G401 (cell line): ENCODE data around the gene ENAH. TPM values are rescaled to one million over a fixed set of nuclear protein-coding genes. Genes with fewer than 3 reads are reported as not detected.

ENCODE experiments used
- DNase-seq: peaks from one replicate; pipeline ENCODE4 v3.0.0-alpha.2; 2015; ENCODE audit warnings: low spot score
- in situ Hi-C: cut with HindIII; loops from 2 replicates; pipeline ENCODE4 v1.10.0; 2016; ENCODE audit warnings: low sequenced_read_pairs, mixed read lengths
- total RNA-seq: library from RNA; depleted of rRNA; stranded (reverse); fragments of >200 nt; shearing (Covaris generic); gene quantifications from 2 replicates; pipeline ENCODE4 v1.2.3, GENCODE V29; 2014

Gene ENAH
- total RNA-seq, 1 experiment from 2014 or later = 90.0 TPM

GRCh38 chr1:225580238-225581099, 72.5 kb downstream of the ENAH start:
- in situ Hi-C loops = no loop called here
- DNase-seq = no peak

DNA sequence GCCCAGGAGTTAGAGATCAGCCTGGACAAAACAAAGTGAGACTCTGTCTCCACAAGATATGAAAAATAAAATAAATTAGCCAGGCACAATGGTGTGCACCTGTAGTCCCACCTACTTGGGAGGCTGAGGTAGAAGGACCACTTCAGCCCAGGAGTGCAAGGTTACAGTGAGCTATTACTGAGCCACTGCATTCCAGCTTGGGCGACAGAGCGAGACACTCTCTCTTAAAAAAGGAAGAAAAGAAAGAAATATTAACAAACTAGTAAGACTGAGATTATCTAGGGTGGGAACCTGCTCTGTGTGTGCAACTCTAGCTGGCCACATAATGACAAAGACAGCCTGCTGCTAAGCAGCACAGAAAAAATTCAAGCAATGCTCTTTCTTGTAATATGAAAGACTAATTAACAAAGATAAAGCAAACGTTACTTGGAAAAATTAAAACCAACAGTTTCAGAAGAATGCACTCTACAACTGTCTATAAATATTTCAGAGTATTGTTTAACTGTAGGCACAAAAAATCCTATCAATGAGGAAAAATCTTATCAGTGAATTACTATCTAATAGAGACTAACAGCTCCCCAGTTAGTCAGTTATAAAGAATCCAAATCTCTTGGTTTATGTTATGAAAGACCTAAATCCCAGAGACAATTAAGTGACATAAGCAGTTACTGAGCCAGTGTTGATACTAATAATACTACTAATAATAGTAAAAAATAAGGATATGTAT, 74.5 kb downstream of the ENAH start:
- in situ Hi-C loops = no loop called here
- no peak for DNase-seq

GRCh38 chr1:225577241-225577640, 75.7 kb downstream of the ENAH start:
- in situ Hi-C loops = no loop called here
- no peak for DNase-seq

DNA sequence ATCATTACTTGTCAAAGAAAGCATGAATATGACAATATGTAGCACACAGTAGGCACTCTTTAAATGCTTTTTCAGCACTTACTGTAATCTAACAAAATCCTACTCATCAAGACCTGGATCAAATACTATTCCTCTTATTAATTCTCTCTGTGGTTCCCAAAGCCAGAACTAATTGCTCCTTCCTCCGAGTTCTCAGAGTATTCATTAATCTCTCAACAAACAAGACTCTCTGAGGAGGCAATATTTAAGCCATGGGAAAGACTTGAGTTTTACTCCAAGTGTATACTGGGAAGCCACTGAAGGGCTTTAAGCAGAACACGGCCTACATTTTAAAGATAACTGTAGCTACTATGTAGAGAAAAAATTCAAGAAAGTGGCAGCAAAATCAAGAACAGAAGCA, 79.7 kb downstream of the ENAH start:
- DNase-seq = no peak
- in situ Hi-C loops = no loop called here

DNA sequence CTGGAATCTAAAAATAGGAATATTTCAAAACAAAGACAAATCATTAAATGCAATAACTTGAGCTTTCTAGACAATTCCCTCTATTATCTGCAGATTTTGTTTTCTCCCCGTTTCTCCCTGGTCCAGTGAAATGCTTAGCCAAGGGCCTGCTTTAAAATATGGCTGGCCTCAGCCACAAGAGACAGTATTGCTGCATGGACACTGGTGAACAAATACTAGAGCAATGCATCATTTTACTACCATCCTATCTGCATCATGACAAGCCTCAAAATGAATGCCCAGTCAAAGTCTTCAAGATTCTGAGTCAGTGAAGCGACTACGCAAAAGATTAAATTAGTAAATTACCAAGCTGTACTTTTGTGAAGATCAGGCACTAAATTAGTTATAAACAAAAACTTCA, 80.5 kb downstream of the ENAH start:
- in situ Hi-C loops = no loop called here
- no peak for DNase-seq

DNA sequence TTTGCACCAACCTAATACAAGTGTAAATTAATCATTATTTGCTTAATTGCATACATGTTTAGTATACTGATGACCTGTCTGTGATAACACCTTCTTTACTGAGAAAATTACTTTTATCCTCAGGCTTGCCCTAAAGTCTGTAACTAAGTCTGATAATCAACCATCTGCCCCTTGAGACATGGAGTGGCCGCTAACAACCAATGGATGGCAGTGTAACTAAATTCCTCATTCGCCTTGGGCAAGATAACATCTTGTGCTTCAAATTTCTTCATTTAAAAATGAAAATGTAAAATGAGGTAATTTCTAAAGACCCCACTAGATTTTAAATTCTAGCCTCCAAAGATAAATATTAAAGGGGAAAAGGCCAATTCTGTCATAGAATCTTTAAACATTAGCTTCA, 85.1 kb downstream of the ENAH start:
- in situ Hi-C loops = no loop called here
- DNase-seq = no peak

DNA sequence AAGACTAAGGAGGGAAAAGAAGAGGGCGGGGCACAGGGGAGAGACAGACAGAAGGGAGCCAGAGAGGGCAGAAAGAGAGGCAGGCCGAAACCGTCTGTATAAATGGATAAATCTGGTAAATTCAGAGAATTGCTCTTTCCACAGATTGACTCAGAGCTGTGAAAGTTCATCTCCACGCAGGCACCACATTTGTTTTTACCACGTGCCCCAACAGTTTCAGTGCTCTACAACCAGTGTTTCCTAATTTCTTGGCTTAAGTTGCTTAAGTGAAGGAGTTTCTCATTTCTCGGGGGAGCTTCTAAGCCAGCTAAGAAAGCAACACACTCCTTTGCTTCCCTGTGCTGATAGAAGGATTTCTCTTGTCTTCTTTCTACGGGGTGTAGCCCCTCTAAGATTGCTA, 87.1 kb downstream of the ENAH start:
- in situ Hi-C loops = no loop called here
- no peak for DNase-seq

DNA sequence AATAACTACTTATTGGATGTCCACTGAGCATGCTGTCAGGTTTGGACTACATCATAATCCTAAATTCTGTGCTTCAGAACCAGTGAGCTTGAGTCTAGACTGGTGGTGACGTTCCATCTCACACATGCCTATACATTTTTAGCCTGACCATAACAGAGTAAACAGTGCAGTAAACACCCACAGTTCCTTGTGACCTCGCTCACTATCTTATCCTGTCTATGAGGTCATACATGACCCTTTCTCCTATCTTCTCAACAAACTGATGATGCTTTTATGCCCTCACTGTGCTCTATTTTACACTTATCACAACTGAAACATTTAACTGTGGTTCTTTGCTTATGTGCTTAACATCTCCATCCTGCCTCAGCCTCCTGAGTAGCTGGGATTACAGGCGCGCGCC, 91.2 kb downstream of the ENAH start:
- in situ Hi-C loops = no loop called here
- no peak for DNase-seq

DNA sequence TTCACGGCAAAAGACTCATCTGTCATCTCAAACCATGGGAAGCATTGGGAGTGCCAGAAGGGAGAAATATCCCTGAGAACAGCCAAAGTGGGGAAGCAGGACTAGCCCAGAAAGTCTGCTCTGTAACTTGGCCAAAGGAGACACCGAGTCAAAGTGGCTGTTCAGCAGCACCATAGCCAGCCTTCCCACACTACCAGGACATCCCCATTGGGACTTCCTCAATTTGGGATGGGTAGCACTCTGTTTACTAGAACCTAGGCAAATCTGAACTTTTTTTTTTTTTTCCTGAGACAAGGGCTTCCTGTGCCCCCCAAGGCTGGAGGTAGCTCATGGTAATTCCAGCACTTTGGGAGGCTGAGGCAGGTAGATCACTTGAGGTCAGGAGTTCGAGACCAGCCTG, 93.0 kb downstream of the ENAH start:
- DNase-seq = no peak
- in situ Hi-C loops = no loop called here

- in situ Hi-C loops = no loop called here
- DNase-seq = no peak
These were observed 93.6 kb downstream of the ENAH start for GRCh38 chr1:225559326-225559725.

DNA sequence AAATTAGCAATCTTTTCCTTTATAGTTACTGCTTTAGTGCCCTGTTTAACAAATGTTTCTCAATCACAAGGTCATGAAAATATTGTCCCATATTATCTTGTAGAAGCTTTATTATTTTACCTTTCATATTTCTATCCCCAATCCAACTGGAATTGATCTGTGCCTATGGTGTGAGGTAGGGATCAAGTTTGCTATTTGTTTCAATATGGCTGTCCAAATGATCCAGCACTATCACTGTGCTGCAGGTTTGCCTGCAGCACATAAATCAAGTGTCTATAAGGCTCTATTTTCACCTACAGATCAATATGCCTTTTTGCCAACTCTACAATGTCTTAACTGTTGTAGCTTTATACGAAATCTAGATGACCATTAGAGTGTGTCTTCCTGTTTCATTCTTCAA, 96.2 kb downstream of the ENAH start:
- in situ Hi-C loops = no loop called here
- DNase-seq = no peak

DNA sequence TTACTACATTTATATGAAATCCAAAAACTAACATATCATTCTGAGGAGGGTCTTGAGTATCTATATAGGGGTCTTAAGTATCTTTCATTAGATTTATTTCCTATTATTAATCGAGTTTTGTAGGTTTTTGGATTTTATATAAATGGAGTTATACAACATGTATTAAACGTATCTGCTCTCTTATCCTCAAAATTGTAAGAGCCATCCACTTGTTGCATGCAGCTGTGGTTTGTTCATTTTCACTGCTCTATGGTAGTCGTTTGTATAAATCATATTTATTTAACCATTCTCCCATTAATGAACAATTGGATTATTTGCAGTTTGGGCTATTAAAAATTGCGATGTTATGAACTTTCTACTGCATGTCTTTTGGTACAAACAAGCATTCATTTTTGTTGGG, 97.1 kb downstream of the ENAH start:
- in situ Hi-C loops = no loop called here
- DNase-seq = no peak

- in situ Hi-C loops = no loop called here
- peak; percentile 35 for DNase-seq
These were observed 98.6 kb downstream of the ENAH start for GRCh38 chr1:225554216-225554812.

DNA sequence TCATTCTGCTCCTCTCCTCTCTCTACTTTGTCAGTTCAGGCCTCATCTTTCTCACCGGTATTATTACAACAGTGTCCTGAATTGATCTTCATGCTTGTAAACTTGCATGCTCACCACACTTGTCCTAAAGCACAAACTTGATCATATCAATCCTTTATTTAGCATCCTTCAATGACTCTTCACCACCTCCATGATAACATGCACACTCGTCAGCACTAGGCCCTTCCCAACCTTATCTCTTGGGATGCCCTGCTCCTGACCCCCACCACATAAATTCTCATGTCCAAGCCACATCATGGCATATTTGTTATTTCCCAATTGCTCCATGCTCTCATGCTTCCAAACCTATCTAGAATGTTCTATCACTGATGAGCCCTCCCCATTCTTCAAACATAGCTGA, 103.1 kb downstream of the ENAH start:
- no peak for DNase-seq
- in situ Hi-C loops = no loop called here

DNA sequence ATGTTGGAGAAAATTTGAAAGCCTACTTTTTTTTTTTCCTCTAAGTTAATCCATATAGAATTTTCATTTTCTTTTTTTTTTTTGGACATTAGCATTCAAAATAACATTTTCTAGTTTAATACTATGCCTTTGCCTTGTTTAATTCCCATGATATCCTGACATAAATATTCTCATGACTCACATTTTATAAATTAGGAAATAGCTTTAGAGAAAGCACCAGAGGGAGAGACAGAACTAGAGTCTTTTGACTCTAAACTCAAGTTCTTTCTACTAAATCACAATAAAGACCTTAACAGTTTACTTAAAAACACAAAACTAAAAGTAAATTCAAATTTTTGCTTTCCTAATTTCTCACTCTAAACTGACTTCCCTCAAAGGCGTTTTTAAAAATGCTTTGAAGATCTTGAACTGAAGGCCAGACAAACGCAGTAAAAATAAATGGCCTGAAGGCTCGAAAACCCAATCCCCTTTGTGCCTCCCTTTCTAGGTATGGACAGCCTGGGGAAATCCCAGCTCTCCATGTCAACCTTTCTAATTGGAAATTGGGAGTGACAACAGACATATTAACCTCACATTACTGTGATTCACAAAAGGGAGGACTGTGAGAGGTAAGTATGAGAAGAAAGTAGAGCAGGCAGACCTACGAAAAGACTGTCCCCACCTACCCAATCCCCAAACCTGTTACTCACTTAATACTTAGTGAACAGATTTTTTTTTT, 104.6 kb downstream of the ENAH start:
- no peak for DNase-seq
- in situ Hi-C loops = no loop called here

DNA sequence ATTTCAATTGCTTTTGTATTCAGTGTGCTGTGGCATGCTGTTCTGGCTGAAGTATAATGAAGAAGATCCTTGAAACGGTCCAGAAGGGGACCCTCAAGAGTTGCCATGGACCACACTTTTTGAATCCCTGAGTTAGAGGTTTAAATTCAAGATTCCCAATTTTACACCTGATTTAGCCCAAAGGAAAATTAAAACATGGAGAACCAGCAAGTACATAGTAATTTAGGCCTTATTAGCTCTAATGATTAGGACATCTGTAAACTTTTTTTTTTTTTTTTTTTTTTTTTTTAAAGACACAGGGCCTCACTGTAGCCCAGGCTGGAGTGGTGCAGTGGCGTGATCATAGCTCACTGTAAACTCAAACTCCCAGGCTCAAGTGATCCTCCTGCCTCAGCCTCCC, 107.3 kb downstream of the ENAH start:
- no peak for DNase-seq
- in situ Hi-C loops = no loop called here

- in situ Hi-C loops = no loop called here
- DNase-seq = no peak
These were observed 108.0 kb downstream of the ENAH start for GRCh38 chr1:225544924-225545323.

DNA sequence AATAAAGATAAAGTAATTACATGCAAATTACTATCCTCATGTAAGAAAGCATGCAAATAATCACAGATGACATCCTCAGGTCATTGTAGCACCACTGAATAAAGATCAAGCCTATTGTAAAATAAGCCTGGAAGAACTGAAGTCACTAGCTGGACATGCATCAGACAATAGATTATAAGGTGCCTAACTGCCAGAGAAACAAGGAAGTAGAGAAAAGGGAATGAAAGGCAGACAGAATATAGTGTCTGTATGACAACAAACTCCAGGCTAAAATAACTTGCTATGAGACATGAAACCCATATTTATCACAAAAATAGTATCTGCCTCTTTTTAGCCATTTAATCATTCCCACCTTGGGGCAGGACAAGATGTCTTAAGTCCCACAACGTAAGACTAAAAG, 108.7 kb downstream of the ENAH start:
- in situ Hi-C loops = no loop called here
- no peak for DNase-seq

DNA sequence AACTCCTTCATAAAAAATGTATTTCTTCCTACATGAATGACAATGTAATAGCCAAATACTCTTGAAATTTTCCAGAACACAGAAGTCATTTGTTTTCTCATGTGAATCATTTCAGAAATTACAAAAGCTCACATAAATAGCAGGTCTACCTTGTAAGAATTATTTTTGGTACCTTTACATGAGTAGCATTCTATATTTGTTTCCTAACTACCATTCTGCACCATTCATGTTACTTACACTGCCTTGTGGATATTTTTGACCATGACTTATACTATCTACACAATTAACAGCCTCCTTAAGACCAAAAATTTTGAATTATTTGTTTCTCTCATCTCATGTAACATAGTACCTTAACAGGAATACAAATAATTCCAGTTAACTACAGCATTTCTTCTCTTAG, 109.6 kb downstream of the ENAH start:
- in situ Hi-C loops = no loop called here
- no peak for DNase-seq

- in situ Hi-C loops = no loop called here
- no peak for DNase-seq
These were observed 111.5 kb downstream of the ENAH start for GRCh38 chr1:225541383-225541782.
